ENCODE results near the gene GOT1. TPM values are rescaled to one million over a fixed set of nuclear protein-coding genes. Genes with fewer than 3 reads are reported as not detected.
A peak's percentile ranks its signal among the peaks of the same experiment; 100 is the strongest.

The GOT1 gene
- total and polyA plus RNA-seq, 10 of the 15 experiments (the other 5 are each of a cell fraction or from before 2014, with no cell fraction given), result 32.5 to 67.5 (median 50.3) TPM

- TF ChIP-seq, protein P1, sequence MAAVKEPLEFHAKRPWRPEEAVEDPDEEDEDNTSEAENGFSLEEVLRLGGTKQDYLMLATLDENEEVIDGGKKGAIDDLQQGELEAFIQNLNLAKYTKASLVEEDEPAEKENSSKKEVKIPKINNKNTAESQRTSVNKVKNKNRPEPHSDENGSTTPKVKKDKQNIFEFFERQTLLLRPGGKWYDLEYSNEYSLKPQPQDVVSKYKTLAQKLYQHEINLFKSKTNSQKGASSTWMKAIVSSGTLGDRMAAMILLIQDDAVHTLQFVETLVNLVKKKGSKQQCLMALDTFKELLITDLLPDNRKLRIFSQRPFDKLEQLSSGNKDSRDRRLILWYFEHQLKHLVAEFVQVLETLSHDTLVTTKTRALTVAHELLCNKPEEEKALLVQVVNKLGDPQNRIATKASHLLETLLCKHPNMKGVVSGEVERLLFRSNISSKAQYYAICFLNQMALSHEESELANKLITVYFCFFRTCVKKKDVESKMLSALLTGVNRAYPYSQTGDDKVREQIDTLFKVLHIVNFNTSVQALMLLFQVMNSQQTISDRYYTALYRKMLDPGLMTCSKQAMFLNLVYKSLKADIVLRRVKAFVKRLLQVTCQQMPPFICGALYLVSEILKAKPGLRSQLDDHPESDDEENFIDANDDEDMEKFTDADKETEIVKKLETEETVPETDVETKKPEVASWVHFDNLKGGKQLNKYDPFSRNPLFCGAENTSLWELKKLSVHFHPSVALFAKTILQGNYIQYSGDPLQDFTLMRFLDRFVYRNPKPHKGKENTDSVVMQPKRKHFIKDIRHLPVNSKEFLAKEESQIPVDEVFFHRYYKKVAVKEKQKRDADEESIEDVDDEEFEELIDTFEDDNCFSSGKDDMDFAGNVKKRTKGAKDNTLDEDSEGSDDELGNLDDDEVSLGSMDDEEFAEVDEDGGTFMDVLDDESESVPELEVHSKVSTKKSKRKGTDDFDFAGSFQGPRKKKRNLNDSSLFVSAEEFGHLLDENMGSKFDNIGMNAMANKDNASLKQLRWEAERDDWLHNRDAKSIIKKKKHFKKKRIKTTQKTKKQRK (IDR thresholded peaks at IDR 0.05; ENCODE audit: low read depth, low read length), result peak; percentile 59
- peak; percentile 46; the same call in 1 of the 2 replicates for TF ChIP-seq POLR2AphosphoS2 (IDR thresholded peaks at IDR 0.05; ENCODE audit: low read depth, low read length)
- TF ChIP-seq LARP7 (IDR thresholded peaks at IDR 0.05), result no peak
These were observed at the start of gene GOT1 (continued) for GRCh38 chr10:99430451-99431189.

DNA sequence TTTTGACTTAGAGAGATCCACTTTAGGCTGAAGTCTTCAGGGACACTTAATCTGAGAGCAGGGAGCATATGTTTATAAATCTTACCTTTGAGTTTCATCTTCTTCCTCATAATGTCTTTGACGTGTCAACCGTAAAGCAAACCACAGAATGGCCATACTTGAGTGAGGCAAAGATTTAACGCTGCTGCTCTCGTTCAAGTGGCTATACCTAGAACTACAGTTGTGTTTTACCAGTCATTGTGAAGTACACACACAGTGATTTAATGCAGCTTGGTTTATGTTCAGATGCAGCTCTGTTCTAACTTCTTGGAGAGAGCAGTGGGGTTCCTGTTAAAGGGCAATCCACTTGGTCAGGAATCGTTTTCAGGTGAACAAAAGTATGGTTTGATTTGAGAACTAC lies 39.9 kb upstream of the GOT1 start:
- BruUV-seq (replicated peaks), result no TSS peak
- ChIA-PET RAD21 (ENCODE audit: unreplicated experiment) (no interaction called here), SMC1A (ENCODE audit: uncharacterized antibody, unreplicated experiment) (interaction anchor here (1.3 kb wide), 1 partner anchor 12 kb away, joined by 5 read pairs; no protein-coding TSS in a partner anchor), POLR2A (no interaction called here), CTCF (no interaction called here)
- DNase-seq (ENCODE audit: low read depth, low spot score) (no peak), FAIRE-seq (no peak), ATAC-seq (peak; percentile 62)
- intact Hi-C loops (cut with micrococcal nuclease; ENCODE audit: unreplicated experiment) (no loop called here), in situ Hi-C loops (cut with MboI) (no loop called here)
- Histone ChIP-seq H4K20me1 (ENCODE audit: control insufficient read depth, insufficient read depth) (no peaks in the 10 kb centered on the region), H3K36me3 (ENCODE audit: control insufficient read depth in 2 of 2, insufficient read depth in 2 of 2, low read length in 1 of 2) (no peaks in the 10 kb centered on the region), H3K9ac (ENCODE audit: control insufficient read depth, insufficient read depth, low read length) (no peak overlapping the region), H3K27ac (ENCODE audit: control insufficient read depth, insufficient read depth) (no peak overlapping the region), H3K9me3 (replicated peaks; ENCODE audit: control insufficient read depth, insufficient read depth, low read length) (no peaks in the 10 kb centered on the region), H3K4me2 (ENCODE audit: control insufficient read depth, insufficient read depth) (no peak overlapping the region), H3K27me3 (replicated peaks in 1 of 2; ENCODE audit: control insufficient read depth in 2 of 2, insufficient read depth in 2 of 2, low read length in 1 of 2) (no peaks in the 10 kb centered on the region), H3K4me1 (ENCODE audit: control insufficient read depth, insufficient read depth, low read length) (no peaks in the 10 kb centered on the region), H3K79me2 (ENCODE audit: control insufficient read depth, insufficient read depth, low read length) (no peaks in the 10 kb centered on the region), H2AFZ (ENCODE audit: control insufficient read depth, low read depth, low read length) (no peak overlapping the region), H3K4me3 (no peak overlapping the region)
- WGBS (ENCODE audit: insufficient coverage, insufficient replicate concordance, low lambda C conversion rate, missing lambda C conversion rate), result 8% methylated on average over 5 of the region's 5 CpGs
- no peak for TF ChIP-seq MYC (IDR thresholded peaks at IDR 0.05; ENCODE audit: insufficient read depth, insufficient read length, insufficient replicate concordance, low read length, severe bottlenecking)
- TF ChIP-seq CBFB (IDR thresholded peaks at IDR 0.05; ENCODE audit: low read depth), result no peak
- TF ChIP-seq ESRRA (IDR thresholded peaks at IDR 0.05; ENCODE audit: low read length), result no peak
- TF ChIP-seq BRCA1 (IDR thresholded peaks at IDR 0.05; ENCODE audit: low read depth, low read length), result no peak
- no peak for TF ChIP-seq PAX8 (IDR thresholded peaks at IDR 0.05)
- no peak for TF ChIP-seq TCF12 (IDR thresholded peaks at IDR 0.05; ENCODE audit: low read depth, low read length)
- TF ChIP-seq YY1 (IDR thresholded peaks at IDR 0.05; ENCODE audit: low read depth, low read length), result no peak
- TF ChIP-seq SIX5 (IDR thresholded peaks at IDR 0.05; ENCODE audit: low read depth, low read length, severe bottlenecking), result no peak
- no peak for TF ChIP-seq SRF (IDR thresholded peaks at IDR 0.05; ENCODE audit: low read depth in 2 of 2, low read length in 2 of 2)
- no peak for TF ChIP-seq FOXK2 (IDR thresholded peaks at IDR 0.05)
- TF ChIP-seq CEBPB (IDR thresholded peaks at IDR 0.05; ENCODE audit: borderline replicate concordance in 1 of 2, low read depth in 2 of 2, low read length in 2 of 2), result no peak

All from GM12878 (cell line).